SK-N-SH (cell line): ENCODE data around the gene SLC30A3. TPM values are rescaled to one million over a fixed set of nuclear protein-coding genes. Genes with fewer than 3 reads are reported as not detected.

Experiments
- CTCF ChIA-PET: fragments of 300-600, 350-600 bp; formaldehyde crosslinking; extraction: SDS; loops from one replicate; lab custom pipeline; 2021; lab: Yijun Ruan, JAX
- POLR2A ChIA-PET: fragments of 350-600 bp; sonication (Branson Sonifier 250); formaldehyde crosslinking; extraction: SDS; loops from one replicate; lab custom pipeline; 2020; ENCODE audit warnings: antibody characterized with exemption, inconsistent platforms; lab: Yijun Ruan, JAX
- DNase-seq: peaks from one replicate; pipeline ENCODE4 v3.0.0; 2012
- H2AFZ ChIP-seq: fragments of 200-600 bp; sonication (generic); 2 replicates; pipeline ENCODE4 v1.8.1; 2016; ENCODE audit warnings: antibody characterized with exemption, mild to moderate bottlenecking, low read depth
- H3F3A ChIP-seq: fragments of 200-600 bp; sonication (generic); replicated peaks from 2 replicates; pipeline ENCODE3; 2016; ENCODE audit warnings: antibody characterized with exemption, mild to moderate bottlenecking; ENCODE audit not compliant: insufficient read depth
- H3K27ac ChIP-seq, 2 experiments: fragments of 200-500 bp in 1 of 2; fragments of 200-600 bp in 1 of 2; sonication (Bioruptor generic) in 1 of 2; sonication (generic), shearing (Covaris generic) in 1 of 2; 2 replicates each; pipeline versions ENCODE4 v1.5.1 to v1.6.1; 2014 to 2016; ENCODE audit warnings: low read depth in 2 of 2, inconsistent platforms in 1 of 2, low read length in 1 of 2, mild to moderate bottlenecking in 1 of 2, mixed read lengths in 1 of 2
- H3K27me3 ChIP-seq: fragments of 200-600 bp; sonication (generic), shearing (Covaris generic); 2 replicates; pipeline ENCODE4 v1.6.1; 2016; ENCODE audit warnings: mixed run types; ENCODE audit not compliant: insufficient read depth
- H3K36me3 ChIP-seq, 2 experiments: fragments of 200-500 bp in 1 of 2; fragments of 200-600 bp in 1 of 2; sonication (Bioruptor generic) in 1 of 2; sonication (generic) in 1 of 2; replicated peaks in 1 of 2; 2 replicates each; pipeline versions ENCODE3 to v1.5.1; 2014 to 2016; ENCODE audit warnings: low read length in 1 of 2, mild to moderate bottlenecking in 1 of 2; ENCODE audit not compliant: insufficient read depth in 2 of 2, control insufficient read depth in 1 of 2
- H3K4me1 ChIP-seq, 2 experiments: fragments of 200-500 bp in 1 of 2; fragments of 200-600 bp in 1 of 2; sonication (Bioruptor generic) in 1 of 2; sonication (generic), shearing (Covaris generic) in 1 of 2; 2 replicates each; pipeline versions ENCODE4 v1.5.1 to v1.6.1; 2014 to 2016; ENCODE audit warnings: low read depth in 1 of 2, low read length in 1 of 2, mixed run types in 1 of 2; ENCODE audit not compliant: insufficient read depth in 2 of 2, control insufficient read depth in 1 of 2
- H3K4me2 ChIP-seq: fragments of 200-600 bp; sonication (generic), shearing (Covaris generic); 2 replicates; pipeline ENCODE4 v1.6.1; 2017; ENCODE audit warnings: mixed run types
- H3K4me3 ChIP-seq, 2 experiments: fragments of 200-500 bp in 1 of 2; fragments of 200-600 bp in 1 of 2; sonication (Bioruptor generic) in 1 of 2; sonication (generic), shearing (Covaris generic) in 1 of 2; 2 replicates each; pipeline versions ENCODE4 v1.5.1 to v1.8.1; 2014 to 2016; ENCODE audit warnings: low read depth in 2 of 2, inconsistent platforms in 1 of 2, low read length in 1 of 2, mild to moderate bottlenecking in 1 of 2, mixed read lengths in 1 of 2, moderate library complexity in 1 of 2
- H3K79me2 ChIP-seq: fragments of 200-600 bp; sonication (generic); 2 replicates; pipeline ENCODE4 v1.8.1; 2017; ENCODE audit warnings: mild to moderate bottlenecking; ENCODE audit not compliant: insufficient read depth
- H3K9ac ChIP-seq: fragments of 200-600 bp; sonication (generic); 2 replicates; pipeline ENCODE4 v1.6.1; 2017; ENCODE audit warnings: mixed run types
- H3K9me2 ChIP-seq: fragments of 200-600 bp; sonication (generic); 2 replicates; pipeline ENCODE4 v1.6.1; 2017; ENCODE audit warnings: mixed run types
- H3K9me3 ChIP-seq: fragments of 200-600 bp; sonication (generic); 2 replicates; pipeline ENCODE4 v1.6.1; 2017; ENCODE audit warnings: mixed run types, mild to moderate bottlenecking, moderate library complexity
- H4K20me1 ChIP-seq: fragments of 200-600 bp; sonication (generic); 2 replicates; pipeline ENCODE4 v1.6.1; 2017; ENCODE audit warnings: mild to moderate bottlenecking, mixed run types; ENCODE audit not compliant: insufficient read depth
- ELF1 ChIP-seq: IDR thresholded peaks from 2 replicates; pipeline ENCODE4 v1.4.0; 2012
- EZH2phosphoT487 ChIP-seq: fragments of 200-600 bp; sonication (generic); IDR thresholded peaks from 2 replicates; pipeline ENCODE4 v1.6.1; 2017; ENCODE audit warnings: low read depth, mixed run types, mild to moderate bottlenecking, antibody characterized with exemption, moderate library complexity, borderline replicate concordance
- FOSL2 ChIP-seq: IDR thresholded peaks from 2 replicates; pipeline ENCODE4 v1.4.0; 2012; ENCODE audit warnings: low read depth, mild to moderate bottlenecking, moderate library complexity, borderline replicate concordance
- GATA2 ChIP-seq: sonication (generic); formaldehyde crosslinking; IDR thresholded peaks from 2 replicates; pipeline ENCODE4 v1.5.0; 2020; ENCODE audit warnings: mild to moderate bottlenecking, missing genetic modification reagents
- MEF2A ChIP-seq: IDR thresholded peaks from 2 replicates; pipeline ENCODE4 v1.4.0; 2012; ENCODE audit warnings: low read depth, borderline replicate concordance
- MXI1 ChIP-seq: IDR thresholded peaks from 2 replicates; pipeline ENCODE4 v1.6.1; 2012; ENCODE audit warnings: mild to moderate bottlenecking, low read depth, low read length, improper control_type of control experiment
- NRF1 ChIP-seq: IDR thresholded peaks from 2 replicates; pipeline ENCODE4 v1.6.1; 2012; ENCODE audit warnings: low read depth, mild to moderate bottlenecking, low read length
- POLR2AphosphoS5 ChIP-seq: IDR thresholded peaks from 2 replicates; pipeline ENCODE4 v1.6.1; 2012; ENCODE audit warnings: low read depth, low read length
- RAD21 ChIP-seq: IDR thresholded peaks from 2 replicates; pipeline ENCODE4 v1.6.1; 2012; ENCODE audit warnings: mild to moderate bottlenecking, low read length
- SIN3A ChIP-seq: IDR thresholded peaks from 2 replicates; pipeline ENCODE4 v1.6.1; 2012; ENCODE audit warnings: low read depth, mild to moderate bottlenecking, low read length, moderate library complexity, borderline replicate concordance
- TEAD4 ChIP-seq: IDR thresholded peaks from 2 replicates; pipeline ENCODE4 v1.4.0; 2012; ENCODE audit warnings: mild to moderate bottlenecking, borderline replicate concordance; ENCODE audit not compliant: insufficient read depth
- YY1 ChIP-seq: IDR thresholded peaks from 2 replicates; pipeline ENCODE4 v1.4.0; 2012; ENCODE audit warnings: low read depth, mild to moderate bottlenecking
- whole genome bisulfite sequencing: methylation state at CpG from one replicate; pipeline ENCODE4 v1.1.6; 2017; ENCODE audit warnings: low lambda C conversion rate; 5-methylcytosine and 5-hydroxymethylcytosine counted together
- polyA plus RNA-seq, 3 experiments: library from polyadenylated mRNA; depleted of rRNA; stranded (reverse); fragments of >200 nt; gene quantifications; 2 replicates each; pipeline ENCODE4 v1.2.3, GENCODE V29; 2012
- TF ChIP-seq, protein P1 (sequence below): fragments of 150-350 bp; IDR thresholded peaks from 2 replicates; pipeline ENCODE4 v1.6.1; 2016; ENCODE audit warnings: mild to moderate bottlenecking, low read depth, low read length
- TF ChIP-seq, protein P2 (sequence below): IDR thresholded peaks from 2 replicates; pipeline ENCODE4 v1.4.0; 2012; ENCODE audit warnings: low read depth, borderline replicate concordance
- TF ChIP-seq, protein P3 (sequence below): fragments of 150-350 bp; IDR thresholded peaks from 2 replicates; pipeline ENCODE4 v1.6.1; 2017; ENCODE audit warnings: antibody characterized with exemption, low read length, low read depth, borderline replicate concordance
- TF ChIP-seq, protein P4 (sequence below): IDR thresholded peaks from 2 replicates; pipeline ENCODE4 v1.4.0; 2012; ENCODE audit warnings: low read depth
- TF ChIP-seq, protein P5 (sequence below): IDR thresholded peaks from 2 replicates; pipeline ENCODE4; 2012

The SLC30A3 gene
- polyA plus RNA-seq, 1 of the 3 experiments (the other 2 are of a cell fraction): 1.1 TPM

DNA sequence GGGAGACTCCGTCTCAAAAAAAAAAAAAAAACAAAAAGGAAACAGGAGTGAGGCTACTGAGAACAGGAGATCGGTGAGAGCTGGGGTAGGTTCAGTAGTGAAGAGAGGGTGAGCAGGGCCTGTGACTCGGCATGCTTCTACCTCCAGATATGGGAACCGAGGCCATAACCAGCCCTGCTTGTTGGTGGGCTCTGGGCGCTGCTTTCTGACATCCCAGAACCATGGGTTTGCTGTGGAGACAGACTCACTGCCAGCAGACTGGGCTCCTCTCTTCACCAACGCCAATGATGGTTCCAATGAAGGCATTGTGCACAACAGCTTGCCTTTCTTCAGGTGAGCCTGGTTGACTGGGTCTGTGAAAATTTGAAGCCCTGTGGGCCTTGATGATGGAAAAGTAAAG lies 39.4 kb downstream of the SLC30A3 start:
- CTCF ChIA-PET: interaction anchor here (1.2 to 4.3 kb wide), 3 partner anchors 28 to 57 kb away, joined by 3 to 18 read pairs (median 17); partner anchors contain the start of gene SLC30A3
- Histone ChIP-seq H3K4me1 (no peaks in the 10 kb centered on the region; a peak in 1 of 4 replicates), H3K36me3 (peaks cover 75 to 85% of the 10 kb centered on the region in 2 experiments), H3K4me3 (no peak overlapping the region), H3K27me3 (no peaks in the 10 kb centered on the region), H3K9me3 (no peaks in the 10 kb centered on the region)
- TF ChIP-seq POLR2AphosphoS5 (no peak), GATA2 (CRISPR knock-in tag) (no peak), RAD21 (no peak), ELF1 (no peak), YY1 (no peak)
- TF ChIP-seq, protein P1, sequence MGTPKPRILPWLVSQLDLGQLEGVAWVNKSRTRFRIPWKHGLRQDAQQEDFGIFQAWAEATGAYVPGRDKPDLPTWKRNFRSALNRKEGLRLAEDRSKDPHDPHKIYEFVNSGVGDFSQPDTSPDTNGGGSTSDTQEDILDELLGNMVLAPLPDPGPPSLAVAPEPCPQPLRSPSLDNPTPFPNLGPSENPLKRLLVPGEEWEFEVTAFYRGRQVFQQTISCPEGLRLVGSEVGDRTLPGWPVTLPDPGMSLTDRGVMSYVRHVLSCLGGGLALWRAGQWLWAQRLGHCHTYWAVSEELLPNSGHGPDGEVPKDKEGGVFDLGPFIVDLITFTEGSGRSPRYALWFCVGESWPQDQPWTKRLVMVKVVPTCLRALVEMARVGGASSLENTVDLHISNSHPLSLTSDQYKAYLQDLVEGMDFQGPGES: no peak
- TF ChIP-seq, protein P2, sequence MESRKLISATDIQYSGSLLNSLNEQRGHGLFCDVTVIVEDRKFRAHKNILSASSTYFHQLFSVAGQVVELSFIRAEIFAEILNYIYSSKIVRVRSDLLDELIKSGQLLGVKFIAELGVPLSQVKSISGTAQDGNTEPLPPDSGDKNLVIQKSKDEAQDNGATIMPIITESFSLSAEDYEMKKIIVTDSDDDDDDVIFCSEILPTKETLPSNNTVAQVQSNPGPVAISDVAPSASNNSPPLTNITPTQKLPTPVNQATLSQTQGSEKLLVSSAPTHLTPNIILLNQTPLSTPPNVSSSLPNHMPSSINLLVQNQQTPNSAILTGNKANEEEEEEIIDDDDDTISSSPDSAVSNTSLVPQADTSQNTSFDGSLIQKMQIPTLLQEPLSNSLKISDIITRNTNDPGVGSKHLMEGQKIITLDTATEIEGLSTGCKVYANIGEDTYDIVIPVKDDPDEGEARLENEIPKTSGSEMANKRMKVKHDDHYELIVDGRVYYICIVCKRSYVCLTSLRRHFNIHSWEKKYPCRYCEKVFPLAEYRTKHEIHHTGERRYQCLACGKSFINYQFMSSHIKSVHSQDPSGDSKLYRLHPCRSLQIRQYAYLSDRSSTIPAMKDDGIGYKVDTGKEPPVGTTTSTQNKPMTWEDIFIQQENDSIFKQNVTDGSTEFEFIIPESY: no peak
- TF ChIP-seq, protein P3, sequence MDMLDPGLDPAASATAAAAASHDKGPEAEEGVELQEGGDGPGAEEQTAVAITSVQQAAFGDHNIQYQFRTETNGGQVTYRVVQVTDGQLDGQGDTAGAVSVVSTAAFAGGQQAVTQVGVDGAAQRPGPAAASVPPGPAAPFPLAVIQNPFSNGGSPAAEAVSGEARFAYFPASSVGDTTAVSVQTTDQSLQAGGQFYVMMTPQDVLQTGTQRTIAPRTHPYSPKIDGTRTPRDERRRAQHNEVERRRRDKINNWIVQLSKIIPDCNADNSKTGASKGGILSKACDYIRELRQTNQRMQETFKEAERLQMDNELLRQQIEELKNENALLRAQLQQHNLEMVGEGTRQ: no peak
- TF ChIP-seq, protein P4, sequence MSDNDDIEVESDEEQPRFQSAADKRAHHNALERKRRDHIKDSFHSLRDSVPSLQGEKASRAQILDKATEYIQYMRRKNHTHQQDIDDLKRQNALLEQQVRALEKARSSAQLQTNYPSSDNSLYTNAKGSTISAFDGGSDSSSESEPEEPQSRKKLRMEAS: no peak
- TF ChIP-seq, protein P5, sequence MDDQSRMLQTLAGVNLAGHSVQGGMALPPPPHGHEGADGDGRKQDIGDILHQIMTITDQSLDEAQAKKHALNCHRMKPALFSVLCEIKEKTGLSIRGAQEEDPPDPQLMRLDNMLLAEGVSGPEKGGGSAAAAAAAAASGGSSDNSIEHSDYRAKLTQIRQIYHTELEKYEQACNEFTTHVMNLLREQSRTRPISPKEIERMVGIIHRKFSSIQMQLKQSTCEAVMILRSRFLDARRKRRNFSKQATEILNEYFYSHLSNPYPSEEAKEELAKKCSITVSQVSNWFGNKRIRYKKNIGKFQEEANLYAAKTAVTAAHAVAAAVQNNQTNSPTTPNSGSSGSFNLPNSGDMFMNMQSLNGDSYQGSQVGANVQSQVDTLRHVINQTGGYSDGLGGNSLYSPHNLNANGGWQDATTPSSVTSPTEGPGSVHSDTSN: no peak
- TF ChIP-seq, all 33 proteins: peak for 0
- Histone ChIP-seq H3K9me2 (no peaks in the 10 kb centered on the region), H3K27ac (no peak overlapping the region), H3K4me2 (no peak overlapping the region), H2AFZ (no peak overlapping the region), H3F3A (peaks cover 15% of the 10 kb centered on the region), H4K20me1 (no peaks in the 10 kb centered on the region), H3K79me2 (peaks cover 9% of the 10 kb centered on the region; the same call in 1 of the 2 replicates), H3K9ac (no peak overlapping the region)
- POLR2A ChIA-PET: no interaction called here
- WGBS: 99% methylated on average over 6 of the region's 6 CpGs
- DNase-seq: no peak

DNA sequence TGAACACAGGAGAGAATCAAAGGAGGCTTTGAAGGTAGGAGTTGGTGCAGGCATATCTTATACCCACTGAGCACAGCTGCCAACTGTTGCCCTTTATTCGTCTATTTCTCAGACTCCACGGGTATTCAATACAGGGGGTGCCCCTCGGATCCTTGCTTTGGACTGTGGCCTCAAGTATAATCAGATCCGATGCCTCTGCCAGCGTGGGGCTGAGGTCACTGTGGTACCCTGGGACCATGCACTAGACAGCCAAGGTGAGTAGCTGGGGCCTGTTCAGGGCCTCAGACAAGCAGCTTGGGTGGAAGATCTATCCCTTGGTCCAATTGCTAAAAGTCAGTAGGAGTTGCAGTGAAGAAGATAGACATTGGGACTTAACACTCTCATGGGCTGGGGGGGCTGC lies 40.4 kb downstream of the SLC30A3 start:
- H3K4me3 ChIP-seq: no peak overlapping the region
- no peak overlapping the region for H2AFZ ChIP-seq
- H3K79me2 ChIP-seq: peaks cover 19% of the 10 kb centered on the region; the same call in 1 of the 2 replicates
- no peak overlapping the region for H3K27ac ChIP-seq
- H4K20me1 ChIP-seq: no peaks in the 10 kb centered on the region
- peaks cover 13% of the 10 kb centered on the region for H3F3A ChIP-seq
- ChIA-PET CTCF (interaction anchor here (1.2 to 4.3 kb wide), 3 partner anchors 29 to 58 kb away, joined by 3 to 18 read pairs (median 17); partner anchors contain the start of gene SLC30A3), POLR2A (no interaction called here)
- H3K27me3 ChIP-seq: no peaks in the 10 kb centered on the region
- H3K4me2 ChIP-seq: no peak overlapping the region
- H3K9me2 ChIP-seq: no peaks in the 10 kb centered on the region
- H3K4me1 ChIP-seq: peaks cover 4 to 9% of the 10 kb centered on the region in 2 experiments; a peak in 2 of 4 replicates
- peaks cover 67 to 77% of the 10 kb centered on the region in 2 experiments for H3K36me3 ChIP-seq
- 97% methylated on average over 5 of the region's 5 CpGs for WGBS
- no peak for DNase-seq
- no peaks in the 10 kb centered on the region for H3K9me3 ChIP-seq
- H3K9ac ChIP-seq: no peak overlapping the region
- TF ChIP-seq SIN3A (no peak), TEAD4 (no peak), EZH2phosphoT487 (no peak), FOSL2 (no peak), ELF1 (no peak), NRF1 (no peak), MXI1 (no peak), MEF2A (no peak)
- TF ChIP-seq, protein P2: no peak
- TF ChIP-seq, protein P3: no peak
- TF ChIP-seq, protein P4: no peak
